NCI-H1092 (cell line): ENCODE measurements around the gene GOLGA5.
"Not testable (repeated sequence)": the region's sequence is repeated elsewhere in the genome, so short reads cannot be mapped to it uniquely, and the experiment has no call there.

Experiments used
- DNase-seq: peaks from one replicate; lab custom pipeline; 2025; lab: John Stamatoyannopoulos, UW

GOLGA5 gene

GRCh38 chr14:92793709-92794546 lies at the start of gene GOLGA5:
TSS of gene GOLGA5 (plus strand) at chr14:92794305. CDS start at chr14:92797438, 3,133 bp downstream.
- peak; percentile 98 for DNase-seq

GRCh38 chr14:92747701-92748258 lies 46.3 kb upstream of the GOLGA5 start:
- DNase-seq, result no peak

- DNase-seq, result peak; percentile 92
Observed at GRCh38 chr14:92748259-92749016, 45.7 kb upstream of the GOLGA5 start, which contains the start of gene LGMN. TSS of gene LGMN (minus strand) at chr14:92748627. CDS start at chr14:92732786, 15,841 bp downstream.

GRCh38 chr14:92750222-92750728 lies 43.8 kb upstream of the GOLGA5 start:
- not testable (repeated sequence) for DNase-seq

- DNase-seq, result no peak
Observed at GRCh38 chr14:92750994-92751400, 43.1 kb upstream of the GOLGA5 start.

- no peak for DNase-seq
Observed at GRCh38 chr14:92751819-92752218, 42.3 kb upstream of the GOLGA5 start.

GRCh38 chr14:92753250-92753649 lies 40.9 kb upstream of the GOLGA5 start:
- DNase-seq, result no peak

- peak; percentile 65 for DNase-seq
Observed at GRCh38 chr14:92754966-92755365, 39.1 kb upstream of the GOLGA5 start.

GRCh38 chr14:92755495-92755894 lies 38.6 kb upstream of the GOLGA5 start:
- DNase-seq, result no peak

- no peak for DNase-seq
Observed at GRCh38 chr14:92756446-92756845, 37.7 kb upstream of the GOLGA5 start.

- DNase-seq, result no peak
Observed at GRCh38 chr14:92759300-92759678, 34.8 kb upstream of the GOLGA5 start.

GRCh38 chr14:92759679-92760523 lies 34.2 kb upstream of the GOLGA5 start:
- no peak for DNase-seq

- DNase-seq, result no peak
Observed at GRCh38 chr14:92760524-92760805, 33.6 kb upstream of the GOLGA5 start.

GRCh38 chr14:92763666-92764631 lies 30.2 kb upstream of the GOLGA5 start:
- DNase-seq, result not testable (repeated sequence)

GRCh38 chr14:92768236-92768635 lies 25.9 kb upstream of the GOLGA5 start:
- DNase-seq, result not testable (repeated sequence)

GRCh38 chr14:92768795-92769194 lies 25.3 kb upstream of the GOLGA5 start:
- DNase-seq, result no peak

GRCh38 chr14:92770484-92770883 lies 23.6 kb upstream of the GOLGA5 start:
- no peak for DNase-seq

- no peak for DNase-seq
Observed at GRCh38 chr14:92774572-92774971, 19.5 kb upstream of the GOLGA5 start.

- DNase-seq, result not testable (repeated sequence)
Observed at GRCh38 chr14:92775292-92775691, 18.8 kb upstream of the GOLGA5 start.

- DNase-seq, result not testable (repeated sequence)
Observed at GRCh38 chr14:92778868-92779565, 15.1 kb upstream of the GOLGA5 start.
